Right hindlimb (tissue), 1 donor: Measurements from ENCODE around the gene LUC7L.
"Not testable (repeated sequence)": the region's sequence is repeated elsewhere in the genome, so short reads cannot be mapped to it uniquely, and the experiment has no call there.

ENCODE experiments used
- DNase-seq: peaks from one replicate; pipeline ENCODE4 v3.0.0-alpha.2; 2018

LUC7L gene, protein sequence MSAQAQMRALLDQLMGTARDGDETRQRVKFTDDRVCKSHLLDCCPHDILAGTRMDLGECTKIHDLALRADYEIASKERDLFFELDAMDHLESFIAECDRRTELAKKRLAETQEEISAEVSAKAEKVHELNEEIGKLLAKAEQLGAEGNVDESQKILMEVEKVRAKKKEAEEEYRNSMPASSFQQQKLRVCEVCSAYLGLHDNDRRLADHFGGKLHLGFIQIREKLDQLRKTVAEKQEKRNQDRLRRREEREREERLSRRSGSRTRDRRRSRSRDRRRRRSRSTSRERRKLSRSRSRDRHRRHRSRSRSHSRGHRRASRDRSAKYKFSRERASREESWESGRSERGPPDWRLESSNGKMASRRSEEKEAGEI

DNA sequence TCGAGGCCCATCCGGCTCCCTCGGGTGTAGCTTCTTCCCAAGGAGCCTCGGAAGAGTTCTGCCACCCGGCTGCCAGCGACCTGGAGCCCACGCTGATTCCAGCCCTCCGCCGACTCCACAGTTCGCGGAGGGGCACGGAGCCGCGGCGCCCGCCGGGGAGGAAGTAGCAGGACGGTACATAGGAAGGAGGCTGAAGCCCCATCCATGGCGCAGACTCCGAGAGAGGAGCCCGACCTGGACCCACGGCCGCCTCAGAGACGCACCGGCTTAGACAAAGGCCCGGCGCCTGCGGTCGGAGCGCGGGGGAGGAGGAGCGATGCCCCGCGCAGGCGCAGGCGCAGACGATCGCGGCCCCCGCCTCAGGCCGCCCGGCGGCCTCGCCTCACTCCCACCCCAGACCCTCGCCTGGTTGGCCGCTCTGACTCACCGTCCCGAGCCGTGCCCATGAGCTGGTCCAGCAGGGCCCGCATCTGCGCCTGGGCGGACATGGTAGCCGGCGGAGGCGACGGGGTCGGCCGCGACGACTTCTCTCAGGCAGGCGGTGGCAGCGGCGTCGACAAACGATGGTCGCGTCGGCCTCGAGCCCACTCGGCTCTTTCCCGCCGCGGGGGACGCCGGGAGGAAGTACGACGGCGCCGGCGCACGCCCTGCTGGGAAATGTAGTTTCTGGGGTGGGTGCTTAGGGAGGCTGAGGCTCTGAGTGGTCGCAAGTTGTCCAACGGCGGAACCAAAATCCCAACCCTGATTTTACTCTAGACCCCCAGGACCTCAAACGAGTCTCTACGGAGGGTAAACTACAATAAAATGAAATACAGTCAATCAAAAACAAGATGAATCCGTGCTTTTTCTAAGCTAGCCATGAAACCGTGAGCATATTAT, at the start of gene LUC7L:
Gene LUC7L (minus strand): TSS at position 598 of the 879 bp plus-strand sequence. CDS start 110 bp downstream, at position 488.
- DNase-seq, result peak; percentile 94

DNA sequence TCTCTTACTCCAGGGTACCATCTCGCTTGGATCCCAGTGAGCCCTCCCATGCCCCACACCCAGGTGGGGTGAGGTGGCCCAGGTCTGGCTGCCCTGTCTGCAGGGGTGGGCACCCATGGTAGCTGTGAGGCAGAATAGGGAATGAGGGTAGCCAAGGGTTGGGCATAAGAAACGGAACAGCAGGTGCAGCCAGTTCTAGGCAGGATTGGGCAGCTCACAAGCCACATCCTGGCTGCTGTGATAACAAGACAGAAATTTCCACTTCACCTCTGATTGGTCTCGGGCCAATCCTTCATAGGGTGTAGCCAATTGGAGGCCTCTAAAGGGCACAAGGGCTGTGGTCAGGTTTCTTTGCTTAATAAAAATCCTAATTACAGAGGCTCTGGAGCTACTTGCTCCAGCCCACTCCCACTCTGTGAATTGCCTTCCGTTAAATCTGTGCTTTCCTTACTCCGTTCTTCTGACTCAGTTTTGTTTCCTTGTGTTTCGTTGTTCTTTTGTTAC, 49.7 kb upstream of the LUC7L start:
- DNase-seq, result no peak

DNA sequence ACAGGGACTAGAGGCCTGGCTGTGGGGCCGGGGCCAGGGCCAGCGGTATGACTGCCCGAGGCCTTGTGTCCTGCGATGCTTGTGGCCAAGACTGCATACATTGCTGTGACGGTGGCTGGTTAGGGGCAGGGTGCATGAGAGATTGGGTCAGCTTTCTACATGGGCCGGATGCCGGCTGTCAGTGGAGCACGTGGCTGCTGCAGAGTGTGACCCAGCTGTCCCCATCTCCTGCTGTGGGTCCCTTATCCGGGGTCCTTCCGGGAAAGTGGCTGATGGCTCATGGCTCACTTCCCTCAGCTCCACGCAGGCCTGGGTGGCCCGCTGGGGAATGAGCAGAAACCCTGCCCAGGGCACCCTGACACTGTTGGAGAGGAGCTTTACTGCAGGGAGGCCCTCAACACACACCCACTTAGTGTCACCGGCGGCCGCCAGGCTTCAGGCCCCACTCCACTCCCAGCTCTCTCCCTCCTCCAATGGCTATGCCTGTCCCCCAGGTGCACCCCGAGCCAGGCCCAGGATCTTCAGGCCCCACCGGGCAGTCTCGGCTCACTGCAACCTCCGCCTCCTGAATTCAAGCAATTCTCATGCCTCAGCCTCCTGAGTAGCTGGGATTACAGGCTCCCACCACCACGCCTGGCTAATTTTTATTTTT, 47.3 kb upstream of the LUC7L start:
- DNase-seq, result no peak

DNA sequence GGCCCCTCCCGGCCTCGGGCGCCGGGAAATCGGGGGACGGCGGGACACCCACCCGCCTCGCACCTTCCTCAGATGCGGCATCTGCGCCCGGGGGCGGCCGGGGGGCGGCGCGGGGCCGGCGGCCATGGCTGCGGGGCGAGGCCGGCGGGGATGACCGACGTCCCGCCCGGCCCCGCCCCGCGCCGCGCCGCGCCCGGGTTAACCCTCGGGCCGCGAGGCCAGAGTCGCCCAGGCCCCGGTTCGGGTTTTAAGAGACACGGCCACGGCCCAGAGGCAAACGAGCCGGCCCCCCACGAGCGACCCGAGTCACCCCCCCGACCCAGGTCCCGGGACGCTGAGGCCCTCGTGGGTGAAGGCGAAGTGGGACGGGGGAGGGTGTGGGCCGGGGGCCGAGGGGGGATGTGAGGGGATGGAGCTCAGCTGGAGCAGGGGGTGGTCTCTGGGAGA, 46.6 kb upstream of the LUC7L start, which contains the start of gene RGS11:
Gene RGS11 (minus strand): TSS at position 159 of the 447 bp plus-strand sequence. CDS start 33 bp downstream, at position 126.
- DNase-seq, result peak; percentile 14

DNA sequence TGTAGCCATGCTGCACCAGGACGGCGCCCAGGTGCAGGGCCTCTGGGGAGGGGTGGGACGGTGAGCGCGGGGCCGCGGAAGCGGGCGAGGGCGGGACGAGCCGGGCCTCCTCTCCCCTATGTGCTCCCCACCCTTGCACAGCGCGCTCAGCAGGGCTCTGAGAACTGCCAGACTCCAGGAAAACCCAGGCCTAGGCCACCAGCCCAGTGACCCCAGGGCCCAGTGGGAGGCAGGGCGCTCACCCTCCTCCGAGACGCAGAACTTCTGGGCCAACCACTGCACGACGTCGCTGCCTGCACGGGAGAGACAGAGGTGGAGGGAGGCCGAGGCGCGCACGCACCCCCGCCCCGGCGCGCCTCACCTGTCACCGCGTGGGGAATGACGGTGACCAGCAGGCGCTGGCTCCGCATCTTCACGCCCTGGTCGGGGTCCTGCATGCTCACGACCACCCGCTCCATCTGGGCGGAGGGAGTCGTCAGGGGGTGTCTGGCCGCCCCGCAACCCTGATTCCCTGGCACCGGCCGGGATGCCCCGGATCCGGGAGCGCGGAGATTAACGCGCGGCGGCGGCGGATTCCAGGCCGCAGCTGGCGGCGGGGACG, 45.9 kb upstream of the LUC7L start:
- no peak for DNase-seq

DNA sequence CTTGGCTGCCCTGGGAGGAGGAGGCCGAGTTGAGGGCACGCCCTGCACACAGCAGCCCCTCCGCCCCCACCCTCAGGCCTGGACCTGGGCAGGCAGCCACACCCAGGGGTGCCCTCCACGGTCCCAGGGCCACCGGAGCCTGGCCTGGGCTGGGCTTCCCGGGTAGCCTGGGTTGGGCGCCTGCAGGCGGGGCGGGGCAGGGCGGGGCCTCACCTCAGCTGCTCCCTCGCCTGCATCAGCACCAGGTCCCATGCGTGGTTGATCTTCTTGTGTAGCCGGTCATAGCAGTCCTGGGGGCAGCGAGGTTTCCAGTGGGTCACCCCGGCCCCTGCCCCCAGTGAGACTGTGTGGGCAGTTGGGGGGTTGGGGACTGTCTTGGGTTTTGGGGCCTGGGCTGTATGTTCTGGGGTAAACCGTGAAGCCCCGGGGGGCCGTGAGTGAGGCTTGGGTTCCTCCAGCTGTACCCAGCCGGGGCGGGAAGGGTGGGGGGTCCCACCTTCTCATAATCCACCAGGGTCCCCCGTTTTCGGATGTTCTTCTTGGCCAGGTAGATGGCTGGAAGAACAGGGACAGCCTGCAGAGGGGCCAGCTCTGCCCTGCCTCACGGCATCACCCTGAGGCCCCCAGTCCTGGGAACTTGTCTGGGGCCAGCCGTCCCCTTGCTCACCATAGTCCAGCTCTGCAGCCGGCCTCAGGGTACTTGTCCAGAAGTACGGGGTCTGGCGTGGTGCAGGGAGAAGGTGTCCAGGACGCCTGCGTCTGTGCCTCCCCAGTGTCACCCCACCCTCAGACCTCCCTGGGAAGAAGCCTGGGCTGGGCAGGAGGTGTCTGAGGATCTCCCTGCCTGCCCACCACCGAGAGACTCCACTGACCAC, 44.5 kb upstream of the LUC7L start:
- DNase-seq, result no peak

DNA sequence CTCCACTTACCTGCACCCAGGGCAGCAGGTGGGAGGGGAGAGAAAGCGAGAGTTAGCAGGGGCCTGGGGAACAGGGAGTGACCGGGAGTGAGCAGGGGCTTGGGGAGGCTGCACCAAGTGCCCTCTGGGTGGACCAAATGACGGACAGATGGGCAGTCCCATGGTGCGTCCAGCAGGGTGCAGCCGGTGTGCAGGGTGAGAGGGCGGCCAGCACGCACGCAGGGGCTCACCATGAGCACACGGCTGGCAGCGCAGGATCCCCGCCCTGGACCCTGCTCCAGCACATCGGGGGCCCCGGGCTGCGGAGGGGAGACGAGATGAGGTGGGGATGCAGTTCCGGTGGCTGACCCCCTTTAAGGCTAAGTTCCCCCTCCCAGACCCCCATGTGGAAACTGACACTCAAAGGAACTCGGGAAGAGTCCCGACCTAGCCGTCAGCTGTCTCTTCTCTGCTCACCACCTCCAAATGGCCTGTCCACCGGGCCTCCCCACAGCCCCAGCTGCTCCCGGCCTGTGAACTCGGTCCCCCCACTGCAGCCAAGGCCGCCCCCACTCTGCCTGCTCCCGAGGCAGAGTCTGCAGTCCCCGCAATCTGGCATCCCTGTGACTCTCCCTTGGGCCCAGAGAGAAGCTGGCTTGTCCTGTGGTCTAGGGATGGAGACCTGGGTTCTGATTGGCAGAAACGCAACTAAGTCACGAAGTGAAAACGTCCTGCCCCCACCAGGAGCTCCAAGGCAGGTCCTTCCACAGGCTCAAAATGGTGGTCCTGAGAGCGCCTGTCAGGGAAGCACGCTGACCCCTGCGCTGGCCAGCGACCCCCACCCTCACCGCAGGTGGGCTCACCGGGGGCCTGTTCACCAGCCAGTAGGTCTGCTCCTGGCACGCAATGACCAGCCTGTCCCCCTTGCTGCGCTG, 43.6 kb upstream of the LUC7L start:
- DNase-seq, result peak; percentile 16

DNA sequence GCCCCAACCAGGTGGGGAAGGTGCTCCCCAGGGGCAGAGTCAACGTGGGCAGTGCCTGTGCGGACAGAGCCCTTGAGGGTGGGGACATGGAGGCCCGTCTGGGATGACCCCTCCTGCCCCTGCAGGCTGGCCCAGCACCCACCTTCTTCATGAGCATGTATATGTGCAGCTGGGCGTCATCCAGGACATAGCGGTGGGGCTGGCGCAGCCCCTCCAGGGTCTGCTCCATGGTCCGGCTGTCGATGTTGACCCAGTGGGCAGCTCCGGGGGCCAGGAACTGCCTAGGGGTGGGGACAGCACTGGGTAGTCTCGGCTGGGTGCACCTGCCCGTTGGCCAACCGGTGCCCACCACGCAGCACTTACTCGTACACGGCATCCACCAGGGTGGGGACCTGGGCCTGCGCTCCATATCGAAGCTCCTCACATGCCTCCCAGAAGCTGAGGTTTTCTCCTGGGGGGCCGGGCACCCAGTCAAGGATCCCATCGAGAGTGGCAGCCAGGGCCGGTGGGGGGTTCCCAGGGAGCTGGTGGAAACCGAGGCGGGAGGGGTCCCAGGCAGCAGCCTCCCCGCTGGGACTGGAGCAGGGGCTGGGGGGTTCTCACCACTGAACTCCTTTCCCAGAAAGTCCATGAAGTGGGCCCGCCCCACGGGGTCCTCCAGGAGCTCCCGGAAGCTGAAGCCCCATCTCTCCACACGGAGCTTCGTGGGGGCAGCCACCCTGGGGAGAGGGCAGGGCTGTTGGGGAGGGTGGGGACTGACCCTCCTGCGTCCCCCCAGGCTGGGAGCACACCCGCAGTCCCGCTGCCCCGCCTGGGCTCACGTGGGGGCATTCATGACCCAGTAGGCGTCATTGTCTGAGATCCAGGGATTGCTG, 41.4 kb upstream of the LUC7L start:
- peak; percentile 11 for DNase-seq

DNA sequence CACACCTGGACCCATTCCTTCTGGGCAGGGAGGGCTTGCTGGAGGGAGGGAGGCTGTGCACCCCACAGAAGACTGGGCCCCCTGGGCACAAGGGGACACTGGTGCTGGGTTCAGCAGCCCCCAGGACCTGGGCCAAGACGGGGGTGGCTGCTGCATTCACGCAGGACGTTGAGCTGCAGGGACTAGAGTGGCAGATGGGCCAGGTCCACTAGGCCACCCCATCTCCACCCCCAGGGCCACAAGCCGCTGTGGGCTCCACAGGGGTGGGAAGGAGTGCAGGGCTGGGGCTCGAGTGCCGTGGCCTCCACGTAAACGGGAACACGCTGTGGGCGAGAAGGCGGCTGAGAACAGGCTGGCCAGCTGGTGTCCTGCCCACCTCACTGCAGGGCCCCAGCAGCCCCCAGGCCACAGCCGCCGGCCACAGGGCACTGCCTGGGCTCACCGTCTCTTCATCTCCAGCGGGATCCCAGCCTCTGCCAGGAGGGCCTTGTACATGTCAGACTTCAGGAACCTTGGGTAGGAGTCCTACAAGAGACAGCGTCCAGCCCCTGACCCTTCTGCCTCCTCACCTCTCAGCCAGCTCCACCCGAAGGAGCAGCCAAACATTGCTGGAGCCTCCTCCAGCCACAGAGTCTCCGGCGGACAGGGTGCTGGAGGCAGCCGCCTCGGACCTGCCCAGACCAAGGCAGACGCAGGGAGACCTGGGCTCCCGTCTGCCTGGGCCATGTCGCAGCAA, 40.0 kb upstream of the LUC7L start:
- DNase-seq, result no peak

DNA sequence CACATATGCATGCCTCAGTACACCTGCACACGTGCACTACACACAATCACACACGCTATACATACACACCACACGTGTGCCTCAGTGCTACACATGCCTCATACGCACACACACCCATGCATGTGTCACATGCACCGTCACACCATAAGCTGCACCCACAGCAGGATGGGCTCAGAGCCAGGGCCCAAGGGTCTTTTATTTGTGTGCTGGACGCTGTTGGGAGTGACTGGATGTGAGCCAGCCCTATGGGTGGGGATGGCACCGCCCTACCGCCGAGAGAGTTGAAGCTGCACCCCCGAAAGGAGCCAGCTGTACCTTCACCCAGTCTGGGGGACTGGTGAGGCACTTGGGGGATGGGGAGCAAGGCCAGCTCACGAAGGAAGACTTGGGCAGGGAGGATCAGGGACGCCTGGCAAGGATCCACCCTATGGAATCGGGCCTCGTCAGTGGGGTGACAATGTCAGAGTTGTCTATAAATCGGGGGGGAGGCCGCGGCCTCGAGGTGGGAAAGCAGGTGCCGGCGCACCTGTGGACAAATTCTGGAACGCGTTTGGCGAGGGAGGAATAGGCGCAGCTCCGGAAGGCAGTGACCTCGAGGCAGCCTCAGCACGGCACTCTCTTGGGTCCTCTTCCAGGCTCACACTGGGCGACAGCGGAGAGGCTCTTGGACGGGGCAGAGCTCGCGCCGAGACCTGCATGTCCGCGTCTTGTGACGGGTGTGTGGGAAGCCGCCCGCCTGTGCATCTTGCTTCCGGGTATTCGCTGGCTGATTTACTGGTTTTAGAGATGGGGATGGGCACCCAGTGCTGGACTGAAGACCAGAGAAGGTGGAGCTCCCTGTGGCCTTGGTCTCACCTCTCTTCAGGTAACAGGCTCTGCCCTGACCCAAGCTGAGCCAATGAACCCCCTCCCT, 39.1 kb upstream of the LUC7L start:
- no peak for DNase-seq

DNA sequence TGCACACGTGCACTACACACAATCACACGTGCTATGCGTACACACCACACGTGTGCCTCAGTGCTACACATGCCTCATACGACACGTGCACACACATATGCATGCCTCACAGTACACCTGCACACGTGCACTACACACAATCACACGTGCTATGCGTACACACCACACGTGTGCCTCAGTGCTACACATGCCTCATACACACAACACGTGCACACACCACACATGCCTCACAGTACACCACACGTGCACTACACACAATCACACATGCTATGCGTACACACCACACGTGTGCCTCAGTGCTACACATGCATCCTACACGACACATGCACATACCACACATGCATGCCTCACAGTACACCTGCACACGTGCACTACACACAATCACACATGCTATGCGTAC, 38.3 kb upstream of the LUC7L start:
- DNase-seq, result not testable (repeated sequence)

DNA sequence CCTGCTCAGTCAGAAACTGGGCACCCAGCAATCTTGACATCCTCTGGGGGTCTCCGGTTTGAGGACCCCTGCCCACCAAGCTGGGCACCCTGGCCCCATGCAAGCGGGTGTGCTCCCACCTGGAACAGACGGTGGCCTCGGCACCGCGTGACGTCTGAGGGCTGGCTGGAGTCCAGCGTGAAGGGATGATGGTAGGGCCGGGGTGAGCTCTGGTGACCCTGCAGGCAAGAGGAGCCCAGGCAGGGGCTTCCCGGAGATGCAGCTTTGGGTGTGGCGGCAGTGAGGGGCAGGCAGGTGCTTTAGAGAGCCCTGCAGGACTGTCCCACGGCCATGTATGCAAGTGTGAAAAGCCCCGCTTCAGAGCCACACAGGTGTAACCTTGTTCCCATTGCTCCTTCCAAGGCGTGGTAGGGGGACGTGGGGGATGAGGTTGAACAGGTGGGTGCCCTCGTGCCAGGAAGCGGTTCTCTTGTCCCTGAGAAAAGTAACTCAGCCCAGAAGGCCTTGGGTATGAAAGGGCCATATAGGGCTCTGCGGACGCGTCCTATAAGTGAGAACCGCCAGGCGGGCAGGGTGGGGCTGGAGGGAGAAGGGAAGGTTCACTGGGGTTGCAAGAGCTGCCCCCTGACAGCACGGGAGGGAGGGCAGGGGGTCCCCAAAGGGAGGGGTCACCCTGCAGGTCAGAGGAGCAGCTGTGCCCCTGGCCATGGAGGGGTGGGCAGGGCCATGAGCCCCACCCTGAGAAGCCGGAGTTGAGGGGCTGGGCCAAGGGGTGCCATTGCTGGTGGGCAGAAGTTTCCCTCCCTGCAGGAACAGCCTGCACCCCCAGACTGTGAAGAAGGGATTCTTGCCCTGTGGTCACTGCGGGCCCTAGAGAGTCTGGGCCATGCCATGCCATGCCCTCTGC, 37.3 kb upstream of the LUC7L start:
- DNase-seq, result no peak

DNA sequence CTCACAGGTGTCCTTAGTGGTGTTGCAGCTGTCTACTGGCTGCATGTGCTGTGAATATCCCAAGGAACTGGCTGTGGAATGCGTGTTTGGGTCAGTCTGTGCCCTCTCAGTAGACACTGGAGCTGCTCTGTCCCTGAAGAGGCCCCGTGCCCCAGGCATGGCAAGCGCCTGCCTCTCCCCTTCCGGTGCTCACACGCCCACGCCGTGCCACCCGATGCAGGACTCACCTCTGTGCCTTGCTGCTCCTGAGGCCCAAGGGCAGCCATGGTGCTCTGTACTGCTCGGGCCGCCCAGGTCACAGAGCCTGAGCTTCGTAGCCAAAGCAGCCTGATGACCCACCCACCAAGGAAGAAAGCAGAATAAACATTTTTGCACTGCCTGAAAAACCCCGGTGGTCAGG, 36.5 kb upstream of the LUC7L start:
- peak; percentile 22 for DNase-seq

DNA sequence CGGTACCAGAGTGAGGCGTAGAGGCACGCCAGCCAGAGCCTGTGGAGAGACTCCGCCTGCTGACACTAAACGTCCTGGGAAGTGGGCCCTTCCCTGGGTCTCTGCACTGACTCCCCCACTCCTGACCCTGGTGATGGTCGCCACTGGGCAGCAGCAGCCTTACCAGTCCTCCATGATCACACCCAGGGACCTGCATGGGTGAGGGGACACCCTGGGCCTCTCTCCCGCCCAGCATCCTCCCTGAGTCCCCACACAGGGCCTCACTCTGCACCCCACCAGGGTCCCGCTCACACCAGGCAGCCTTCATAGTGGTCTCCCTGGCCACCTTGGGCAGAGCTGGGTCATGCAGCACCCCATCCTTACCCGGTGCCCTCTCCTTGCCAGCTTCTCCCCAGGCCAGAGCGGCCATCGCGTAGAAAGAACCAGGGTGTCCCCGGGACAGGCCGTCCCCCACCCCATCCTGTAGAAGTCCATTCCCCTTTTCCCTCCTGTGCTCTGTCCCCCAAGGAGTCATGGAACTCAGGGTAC, 35.8 kb upstream of the LUC7L start:
- DNase-seq, result no peak

DNA sequence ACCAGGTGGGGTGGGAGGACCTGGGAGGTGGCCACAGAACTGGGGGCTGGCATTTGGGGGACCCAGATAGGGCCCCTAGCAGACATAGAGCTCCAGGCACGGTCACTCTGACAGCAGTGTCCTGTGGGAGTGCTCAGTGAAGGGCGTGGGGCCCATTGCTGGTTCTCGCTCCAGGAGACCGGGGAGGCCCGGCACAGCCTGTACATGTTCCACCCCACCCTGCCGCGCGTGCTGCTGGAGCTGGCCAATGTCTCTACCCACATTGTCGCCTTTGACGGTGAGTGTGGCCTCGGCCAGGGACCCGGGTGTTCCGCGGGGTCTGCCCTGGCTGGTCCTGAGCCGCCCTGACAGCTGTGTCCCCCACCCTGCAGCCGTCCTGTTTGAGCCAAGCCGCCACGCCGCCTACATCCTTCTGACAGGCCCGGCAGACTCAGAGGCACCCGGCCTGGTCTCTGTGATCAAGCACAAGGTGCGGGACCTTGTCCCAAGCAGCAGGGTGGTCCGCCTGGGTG, 35.2 kb upstream of the LUC7L start:
- no peak for DNase-seq

DNA sequence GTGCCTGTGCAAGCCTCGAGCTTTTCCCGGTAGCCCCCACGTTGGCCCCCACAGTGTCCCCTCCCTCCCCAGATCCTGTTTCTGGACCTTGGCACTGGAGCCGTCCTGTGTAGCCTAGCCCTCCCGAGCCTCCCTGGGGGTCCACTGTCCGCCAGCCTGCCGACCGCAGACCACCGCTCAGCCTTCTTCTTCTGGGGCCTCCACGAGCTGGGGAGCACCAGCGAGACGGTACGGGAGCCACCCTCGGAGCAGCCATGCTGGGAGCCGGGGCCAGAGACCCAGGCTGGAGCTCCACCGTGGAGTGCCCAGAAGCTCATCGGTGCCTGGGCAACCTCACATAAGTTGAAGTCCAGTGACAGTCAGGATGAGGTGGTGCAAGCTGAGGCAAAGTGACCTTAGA, 34.7 kb upstream of the LUC7L start:
- no peak for DNase-seq
